IMR-90 (cell line): ENCODE data around the gene RNF43. TPM values are rescaled to one million over a fixed set of nuclear protein-coding genes. Genes with fewer than 3 reads are reported as not detected.

Source experiments
- CTCF ChIP-seq: conservative IDR thresholded peaks from 2 replicates; pipeline ENCODE4 v1.5.1; 2012; ENCODE audit warnings: mild to moderate bottlenecking, low read depth, low read length, improper control_type of control experiment
- polyA plus RNA-seq, 3 experiments: library from polyadenylated mRNA; depleted of rRNA; stranded (reverse); fragments of >200 nt; gene quantifications; 2 replicates each; pipeline ENCODE4 v1.2.3, GENCODE V29; 2012; ENCODE audit warnings: low replicate concordance in 1 of 3
- total RNA-seq: library from RNA; depleted of rRNA; stranded (reverse); fragments of >200 nt; gene quantifications from 2 replicates; pipeline ENCODE4 v1.2.3, GENCODE V29; 2012

The RNF43 gene
- total and polyA plus RNA-seq, 2 of the 4 experiments (the other 2 are of a cell fraction), result under 0.01 TPM; not detected in 1

GRCh38 chr17:58381124-58382035 lies 36.0 kb downstream of the RNF43 start (continued):
- no peak for TF ChIP-seq CTCF
